IMR-90 (cell line): ENCODE data around the gene B4GALT5.

Source experiments
- BHLHE40 ChIP-seq: fragments of 150-350 bp; IDR thresholded peaks from 2 replicates; pipeline ENCODE4 v1.6.1; 2016; ENCODE audit warnings: mild to moderate bottlenecking, low read depth, low read length
- CEBPB ChIP-seq: IDR thresholded peaks from 2 replicates; pipeline ENCODE4 v1.6.1; 2012; ENCODE audit warnings: low read depth, low read length, improper control_type of control experiment
- POLR2A ChIP-seq: IDR thresholded peaks from 2 replicates; pipeline ENCODE4 v1.6.1; 2012; ENCODE audit warnings: mild to moderate bottlenecking, low read depth, low read length
- RFX5 ChIP-seq: IDR thresholded peaks from 2 replicates; pipeline ENCODE4 v1.8.0; 2012; ENCODE audit warnings: low read depth, mild to moderate bottlenecking, low read length, moderate library complexity
- SMC3 ChIP-seq: fragments of 150-350 bp; IDR thresholded peaks from 2 replicates; pipeline ENCODE4 v1.6.1; 2016; ENCODE audit warnings: low read depth, mild to moderate bottlenecking, antibody characterized with exemption, low read length, moderate library complexity
- TF ChIP-seq, protein P1 (sequence below): conservative IDR thresholded peaks from 2 replicates; pipeline ENCODE4 v1.5.1; 2012; ENCODE audit warnings: mild to moderate bottlenecking, low read depth, low read length, improper control_type of control experiment

DNA sequence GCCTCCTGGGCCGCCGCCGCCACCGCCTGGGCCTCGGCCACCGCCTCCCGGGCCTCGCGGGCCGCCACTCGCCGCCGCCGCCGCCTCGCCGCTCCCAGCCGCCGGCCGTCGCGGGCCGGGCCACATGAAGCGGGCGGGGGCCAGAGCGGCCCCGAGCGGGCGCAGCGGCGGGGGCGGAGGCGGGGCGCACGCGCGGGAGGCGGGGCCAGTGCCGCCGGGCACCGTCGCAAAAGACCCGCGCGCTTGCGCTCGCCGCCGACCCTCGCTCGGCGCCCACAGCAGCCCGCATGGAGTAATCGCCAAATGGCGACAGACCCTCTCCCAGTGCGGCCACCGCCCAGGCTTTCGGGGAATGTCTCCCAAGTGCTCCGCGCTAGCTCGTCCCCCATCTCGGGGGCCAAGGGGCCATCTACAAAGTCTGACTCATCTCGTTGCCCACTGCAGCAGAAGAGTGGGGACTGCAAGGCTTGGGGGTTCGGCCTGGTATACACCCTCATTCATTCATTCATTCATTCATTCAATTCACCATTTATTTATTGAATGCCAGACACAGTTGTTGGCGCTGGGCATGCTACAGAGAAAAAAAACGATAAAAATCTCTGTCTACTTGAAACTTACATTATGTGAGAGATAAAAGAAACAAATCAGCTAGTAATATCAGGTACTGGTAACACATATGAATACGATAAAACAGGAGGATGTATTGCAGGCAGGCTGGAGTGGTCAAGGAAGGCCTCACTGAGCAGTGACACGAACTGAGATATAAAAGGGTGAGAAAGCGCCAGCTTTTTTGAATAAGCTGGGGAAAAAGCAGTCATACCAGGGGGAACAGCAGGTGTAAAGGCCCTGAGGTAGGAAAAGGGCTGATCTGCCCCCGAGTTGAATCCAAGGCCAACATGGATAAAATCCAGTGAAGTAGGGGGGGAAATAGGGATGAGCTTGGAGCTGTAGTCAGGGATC is at the start of gene B4GALT5:
- TF ChIP-seq, protein P1, sequence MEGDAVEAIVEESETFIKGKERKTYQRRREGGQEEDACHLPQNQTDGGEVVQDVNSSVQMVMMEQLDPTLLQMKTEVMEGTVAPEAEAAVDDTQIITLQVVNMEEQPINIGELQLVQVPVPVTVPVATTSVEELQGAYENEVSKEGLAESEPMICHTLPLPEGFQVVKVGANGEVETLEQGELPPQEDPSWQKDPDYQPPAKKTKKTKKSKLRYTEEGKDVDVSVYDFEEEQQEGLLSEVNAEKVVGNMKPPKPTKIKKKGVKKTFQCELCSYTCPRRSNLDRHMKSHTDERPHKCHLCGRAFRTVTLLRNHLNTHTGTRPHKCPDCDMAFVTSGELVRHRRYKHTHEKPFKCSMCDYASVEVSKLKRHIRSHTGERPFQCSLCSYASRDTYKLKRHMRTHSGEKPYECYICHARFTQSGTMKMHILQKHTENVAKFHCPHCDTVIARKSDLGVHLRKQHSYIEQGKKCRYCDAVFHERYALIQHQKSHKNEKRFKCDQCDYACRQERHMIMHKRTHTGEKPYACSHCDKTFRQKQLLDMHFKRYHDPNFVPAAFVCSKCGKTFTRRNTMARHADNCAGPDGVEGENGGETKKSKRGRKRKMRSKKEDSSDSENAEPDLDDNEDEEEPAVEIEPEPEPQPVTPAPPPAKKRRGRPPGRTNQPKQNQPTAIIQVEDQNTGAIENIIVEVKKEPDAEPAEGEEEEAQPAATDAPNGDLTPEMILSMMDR, result no peak
- TF ChIP-seq SMC3, result no peak
- TF ChIP-seq POLR2A, result no peak
- peak; percentile 77 for TF ChIP-seq BHLHE40
- TF ChIP-seq CEBPB, result no peak
- no peak for TF ChIP-seq RFX5
